ENCODE measurements around the gene SYK. TPM values are rescaled to one million over a fixed set of nuclear protein-coding genes. Genes with fewer than 3 reads are reported as not detected.

SYK gene
- polyA plus RNA-seq, 1 of the 3 experiments (the other 2 are of a cell fraction), result not detected

GRCh38 chr9:90827181-90827871 is 25.7 kb downstream of the SYK start:
- CTCF ChIA-PET, result no interaction called here
- POLR2A ChIA-PET, result no interaction called here
- no peaks in the 10 kb centered on the region for H3K9me3 ChIP-seq
- no peaks in the 10 kb centered on the region for H3F3A ChIP-seq (replicated peaks; ENCODE audit: insufficient read depth)
- 49% methylated on average over 8 of the region's 8 CpGs for WGBS (ENCODE audit: low lambda C conversion rate)
- H3K27ac ChIP-seq (ENCODE audit: low read depth in 2 of 2, low read length in 1 of 2), result no peak overlapping the region
- H3K4me1 ChIP-seq (ENCODE audit: control insufficient read depth in 1 of 2, insufficient read depth in 2 of 2, low read depth in 1 of 2, low read length in 1 of 2), result no peaks in the 10 kb centered on the region
- H3K36me3 ChIP-seq (replicated peaks in 1 of 2; ENCODE audit: control insufficient read depth in 1 of 2, insufficient read depth in 2 of 2, low read length in 1 of 2), result no peaks in the 10 kb centered on the region
- no peaks in the 10 kb centered on the region for H4K20me1 ChIP-seq (ENCODE audit: insufficient read depth)
- H3K4me2 ChIP-seq, result no peak overlapping the region
- H3K9me2 ChIP-seq, result no peaks in the 10 kb centered on the region
- H3K27me3 ChIP-seq (ENCODE audit: insufficient read depth), result no peaks in the 10 kb centered on the region
- DNase-seq, result no peak
- no peak overlapping the region for H2AFZ ChIP-seq (ENCODE audit: low read depth)
- TF ChIP-seq MXI1 (IDR thresholded peaks at IDR 0.05; ENCODE audit: low read depth, low read length), result no peak
- TF ChIP-seq, protein P1, sequence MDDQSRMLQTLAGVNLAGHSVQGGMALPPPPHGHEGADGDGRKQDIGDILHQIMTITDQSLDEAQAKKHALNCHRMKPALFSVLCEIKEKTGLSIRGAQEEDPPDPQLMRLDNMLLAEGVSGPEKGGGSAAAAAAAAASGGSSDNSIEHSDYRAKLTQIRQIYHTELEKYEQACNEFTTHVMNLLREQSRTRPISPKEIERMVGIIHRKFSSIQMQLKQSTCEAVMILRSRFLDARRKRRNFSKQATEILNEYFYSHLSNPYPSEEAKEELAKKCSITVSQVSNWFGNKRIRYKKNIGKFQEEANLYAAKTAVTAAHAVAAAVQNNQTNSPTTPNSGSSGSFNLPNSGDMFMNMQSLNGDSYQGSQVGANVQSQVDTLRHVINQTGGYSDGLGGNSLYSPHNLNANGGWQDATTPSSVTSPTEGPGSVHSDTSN (IDR thresholded peaks at IDR 0.05), result no peak
- no peak for TF ChIP-seq JUND (IDR thresholded peaks at IDR 0.05)
- TF ChIP-seq IRF3 (IDR thresholded peaks at IDR 0.05; ENCODE audit: low read depth, low read length), result no peak
- TF ChIP-seq NFIC (IDR thresholded peaks at IDR 0.05; ENCODE audit: borderline replicate concordance), result no peak
- TF ChIP-seq RFX5 (IDR thresholded peaks at IDR 0.05; ENCODE audit: low read length), result no peak
- TF ChIP-seq, protein P2, sequence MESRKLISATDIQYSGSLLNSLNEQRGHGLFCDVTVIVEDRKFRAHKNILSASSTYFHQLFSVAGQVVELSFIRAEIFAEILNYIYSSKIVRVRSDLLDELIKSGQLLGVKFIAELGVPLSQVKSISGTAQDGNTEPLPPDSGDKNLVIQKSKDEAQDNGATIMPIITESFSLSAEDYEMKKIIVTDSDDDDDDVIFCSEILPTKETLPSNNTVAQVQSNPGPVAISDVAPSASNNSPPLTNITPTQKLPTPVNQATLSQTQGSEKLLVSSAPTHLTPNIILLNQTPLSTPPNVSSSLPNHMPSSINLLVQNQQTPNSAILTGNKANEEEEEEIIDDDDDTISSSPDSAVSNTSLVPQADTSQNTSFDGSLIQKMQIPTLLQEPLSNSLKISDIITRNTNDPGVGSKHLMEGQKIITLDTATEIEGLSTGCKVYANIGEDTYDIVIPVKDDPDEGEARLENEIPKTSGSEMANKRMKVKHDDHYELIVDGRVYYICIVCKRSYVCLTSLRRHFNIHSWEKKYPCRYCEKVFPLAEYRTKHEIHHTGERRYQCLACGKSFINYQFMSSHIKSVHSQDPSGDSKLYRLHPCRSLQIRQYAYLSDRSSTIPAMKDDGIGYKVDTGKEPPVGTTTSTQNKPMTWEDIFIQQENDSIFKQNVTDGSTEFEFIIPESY (IDR thresholded peaks at IDR 0.05; ENCODE audit: borderline replicate concordance, low read depth), result no peak
- TF ChIP-seq TCF12 (IDR thresholded peaks at IDR 0.05), result no peak
- no peak for TF ChIP-seq SIN3A (IDR thresholded peaks at IDR 0.05; ENCODE audit: borderline replicate concordance, low read depth, low read length)
- H3K79me2 ChIP-seq (ENCODE audit: insufficient read depth), result no peaks in the 10 kb centered on the region
- H3K4me3 ChIP-seq (ENCODE audit: low read depth in 2 of 2, low read length in 1 of 2), result no peak overlapping the region
- no peak overlapping the region for H3K9ac ChIP-seq

DNA sequence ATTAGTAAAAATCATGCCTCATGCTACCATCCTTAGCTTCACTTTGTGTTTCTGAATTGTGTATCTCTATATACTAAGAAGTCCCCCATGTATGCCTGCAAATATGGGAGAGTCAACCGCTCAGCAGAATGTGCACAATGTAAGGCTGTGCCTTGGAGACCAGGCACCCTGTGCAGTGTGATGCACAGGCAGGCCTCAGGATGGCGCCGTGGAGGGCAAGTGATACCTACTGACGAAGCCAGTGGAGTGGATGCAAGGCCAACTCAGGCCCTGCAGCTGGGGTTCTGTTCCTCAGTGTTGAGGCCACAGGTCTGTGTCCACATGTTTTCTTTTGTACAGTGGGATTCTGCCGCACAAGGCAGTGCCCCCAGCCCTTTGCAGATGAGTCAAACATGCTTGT is 28.4 kb downstream of the SYK start:
- ChIA-PET CTCF (no interaction called here), POLR2A (no interaction called here)
- Histone ChIP-seq H3K4me1 (ENCODE audit: control insufficient read depth in 1 of 2, insufficient read depth in 2 of 2, low read depth in 1 of 2, low read length in 1 of 2) (no peaks in the 10 kb centered on the region), H4K20me1 (ENCODE audit: insufficient read depth) (no peaks in the 10 kb centered on the region), H3K79me2 (ENCODE audit: insufficient read depth) (no peaks in the 10 kb centered on the region), H3K4me3 (ENCODE audit: low read depth in 2 of 2, low read length in 1 of 2) (no peak overlapping the region), H3K9me3 (no peaks in the 10 kb centered on the region), H3K9ac (no peak overlapping the region), H3K9me2 (no peaks in the 10 kb centered on the region), H3K27ac (ENCODE audit: low read depth in 2 of 2, low read length in 1 of 2) (no peak overlapping the region), H3K4me2 (no peak overlapping the region), H3K36me3 (replicated peaks in 1 of 2; ENCODE audit: control insufficient read depth in 1 of 2, insufficient read depth in 2 of 2, low read length in 1 of 2) (no peaks in the 10 kb centered on the region), H3F3A (replicated peaks; ENCODE audit: insufficient read depth) (no peaks in the 10 kb centered on the region), H2AFZ (ENCODE audit: low read depth) (no peak overlapping the region), H3K27me3 (ENCODE audit: insufficient read depth) (no peaks in the 10 kb centered on the region)
- TF ChIP-seq, protein P2 (IDR thresholded peaks at IDR 0.05; ENCODE audit: borderline replicate concordance, low read depth), result no peak
- TF ChIP-seq NRF1 (IDR thresholded peaks at IDR 0.05; ENCODE audit: low read depth, low read length), result no peak
- no peak for TF ChIP-seq SIN3A (IDR thresholded peaks at IDR 0.05; ENCODE audit: borderline replicate concordance, low read depth, low read length)
- no peak for DNase-seq
- 53% methylated on average over 5 of the region's 5 CpGs for WGBS (ENCODE audit: low lambda C conversion rate)
